Inflammatory macrophage (primary cell): ENCODE measurements around the gene SAMD8.
"Not testable (repeated sequence)": the region's sequence is repeated elsewhere in the genome, so short reads cannot be mapped to it uniquely, and the experiment has no call there.

Source experiments
- DNase-seq, 2 donors: peaks; one replicate each; pipeline ENCODE4 v3.0.0-alpha.2; 2020 to 2022

The SAMD8 gene

DNA sequence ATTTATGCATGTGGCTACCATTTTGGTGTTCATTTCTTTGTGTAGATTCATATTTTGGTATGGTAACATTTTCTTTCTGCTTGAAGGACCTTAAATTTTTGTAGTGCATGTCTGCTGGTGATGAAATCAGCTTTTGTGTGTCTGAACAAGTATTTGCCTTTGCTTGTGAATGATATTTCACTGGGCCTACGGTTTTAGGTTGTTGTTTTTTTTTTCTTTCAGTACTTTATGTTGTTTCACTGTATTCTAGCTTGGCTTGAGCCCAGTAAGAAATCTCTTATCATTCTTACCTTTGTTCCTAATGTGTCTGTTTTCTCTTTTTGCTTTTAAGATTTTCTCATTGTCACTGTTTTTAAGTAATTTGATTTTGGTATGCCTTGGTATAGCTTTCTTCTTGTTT is 31.9 kb downstream of the SAMD8 start:
- no peak for DNase-seq

DNA sequence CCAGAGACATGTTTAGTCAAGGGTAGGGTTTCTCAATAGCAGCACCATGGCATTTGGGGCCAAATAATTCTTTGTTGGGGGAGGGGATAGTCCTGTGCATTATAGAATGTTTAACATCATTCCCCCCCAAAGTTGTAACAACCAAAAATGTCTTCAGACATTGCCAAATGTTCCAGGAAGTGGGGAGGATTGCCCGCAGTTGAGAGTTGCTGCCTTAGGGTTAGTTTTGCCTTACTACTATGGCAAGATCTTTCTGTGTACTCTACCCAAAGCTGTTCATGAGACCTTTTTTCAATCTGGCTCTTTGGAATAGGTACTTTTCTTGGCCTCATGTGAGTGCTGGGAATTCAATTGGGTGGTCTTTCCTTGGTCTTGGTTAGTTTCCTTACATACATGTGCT is 34.1 kb downstream of the SAMD8 start:
- DNase-seq, result no peak

DNA sequence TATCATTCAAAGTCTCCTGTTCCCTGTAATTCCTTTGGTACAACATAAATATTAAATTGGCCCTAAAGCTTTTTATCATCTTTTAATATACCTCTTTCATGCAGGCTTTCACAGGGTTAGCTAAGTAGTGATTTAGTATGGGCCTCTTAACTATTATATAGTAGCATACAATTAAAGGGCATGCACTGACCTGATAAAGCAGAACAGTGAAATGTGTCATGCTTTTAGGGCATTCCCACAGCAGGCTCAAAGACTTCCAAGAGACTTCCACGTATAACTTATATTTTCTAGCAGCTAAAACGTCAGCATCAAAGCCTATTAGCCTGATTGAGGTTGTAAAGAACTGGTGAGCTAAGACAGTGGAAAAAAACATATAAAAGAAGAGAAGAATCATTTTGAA is 35.3 kb downstream of the SAMD8 start:
- DNase-seq, result no peak

DNA sequence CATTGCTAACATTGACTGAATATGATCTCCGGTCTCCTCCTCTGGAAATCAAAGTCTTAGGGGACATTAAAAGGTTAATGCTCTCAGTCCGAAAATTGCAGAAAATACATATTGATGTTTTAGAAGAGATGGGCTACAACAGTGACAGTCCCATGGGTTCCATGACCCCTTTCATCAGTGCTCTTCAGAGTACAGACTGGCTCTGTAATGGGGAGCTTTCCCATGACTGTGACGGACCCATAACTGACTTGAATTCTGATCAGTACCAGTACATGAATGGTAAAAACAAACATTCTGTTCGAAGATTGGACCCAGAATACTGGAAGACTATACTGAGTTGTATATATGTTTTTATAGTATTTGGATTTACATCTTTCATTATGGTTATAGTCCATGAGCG is 39.2 kb downstream of the SAMD8 start:
- DNase-seq, result no peak

DNA sequence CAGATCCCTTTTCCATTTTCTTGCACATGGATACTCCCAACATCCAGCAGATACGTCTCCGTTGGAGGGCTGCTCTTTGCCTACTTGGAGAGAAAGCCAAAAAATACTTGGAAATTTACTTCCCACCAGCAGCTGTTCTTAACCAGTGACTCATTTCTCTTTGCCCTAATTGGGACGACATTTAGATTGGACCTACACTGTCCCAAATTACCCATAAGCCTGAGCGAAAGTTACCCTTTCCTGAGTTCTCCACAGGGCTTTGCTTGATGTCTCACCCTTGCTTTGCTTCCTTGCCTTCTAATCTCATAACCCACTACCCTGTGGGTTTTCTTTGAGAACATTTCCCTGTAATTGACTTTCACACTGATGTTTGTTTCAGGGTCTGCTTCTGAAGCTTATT is 48.1 kb downstream of the SAMD8 start:
- DNase-seq, result no peak

DNA sequence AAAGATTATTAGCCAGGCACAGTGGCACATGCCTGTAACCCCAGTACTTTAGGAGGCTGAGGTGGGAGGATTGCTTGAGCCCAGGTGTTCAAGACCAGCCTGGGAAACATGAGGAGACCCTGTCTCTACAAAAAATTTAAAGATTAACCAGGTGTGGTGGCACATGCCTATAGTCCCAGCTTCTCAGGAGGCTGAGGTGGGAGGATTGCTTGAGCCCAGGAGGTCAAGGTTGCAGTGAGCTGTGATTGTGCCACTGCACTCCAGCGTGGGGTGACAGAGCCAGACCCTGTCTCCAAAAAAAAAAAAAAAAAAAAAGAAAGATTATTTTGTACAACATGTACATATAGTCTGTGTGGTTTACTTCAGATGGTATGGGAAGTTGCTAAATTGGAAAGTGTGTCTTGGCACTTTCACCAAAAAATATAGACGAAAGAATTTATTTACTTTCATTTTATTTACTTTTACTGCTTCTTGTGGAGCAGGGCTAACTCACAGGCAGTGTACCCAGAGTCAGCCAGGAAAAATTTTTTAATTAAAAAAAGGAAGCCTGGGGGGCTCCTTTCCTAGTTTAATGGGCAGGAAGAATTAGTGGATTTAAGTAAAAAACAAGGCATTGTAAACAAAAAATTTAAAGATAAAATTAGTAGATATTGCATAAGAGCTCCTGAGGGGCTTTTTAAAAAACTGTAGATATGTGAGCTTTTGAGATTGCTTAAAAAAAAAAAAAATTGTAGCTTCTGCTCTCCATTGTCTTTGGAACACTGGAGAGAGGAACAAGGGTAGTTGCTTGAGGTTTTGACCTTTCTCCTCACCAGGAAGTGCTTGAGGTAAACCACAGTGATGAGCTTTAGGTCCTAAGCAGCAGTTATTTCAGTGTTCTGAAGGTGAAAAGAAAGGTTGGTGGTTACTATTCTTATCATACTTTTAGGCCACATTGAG is 54.5 kb downstream of the SAMD8 start:
- peak; percentile 43 to 46 for DNase-seq

DNA sequence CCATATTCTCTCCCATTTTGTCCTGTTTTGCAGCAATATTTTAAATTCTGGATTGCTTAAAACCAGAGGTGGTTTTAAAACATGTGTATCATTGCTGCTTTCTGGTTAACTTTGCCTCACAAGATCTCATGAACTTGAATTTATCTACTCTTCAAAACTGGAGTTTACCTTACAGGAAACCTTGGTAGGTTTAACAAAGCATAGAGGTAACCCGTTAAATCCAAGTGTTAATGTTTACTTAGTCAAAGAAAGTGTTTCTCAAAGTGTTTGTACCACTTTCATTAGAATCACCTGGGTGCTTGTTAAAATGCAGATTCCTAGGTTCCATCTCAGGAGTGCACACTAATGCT is 55.1 kb downstream of the SAMD8 start:
- DNase-seq, result no peak

DNA sequence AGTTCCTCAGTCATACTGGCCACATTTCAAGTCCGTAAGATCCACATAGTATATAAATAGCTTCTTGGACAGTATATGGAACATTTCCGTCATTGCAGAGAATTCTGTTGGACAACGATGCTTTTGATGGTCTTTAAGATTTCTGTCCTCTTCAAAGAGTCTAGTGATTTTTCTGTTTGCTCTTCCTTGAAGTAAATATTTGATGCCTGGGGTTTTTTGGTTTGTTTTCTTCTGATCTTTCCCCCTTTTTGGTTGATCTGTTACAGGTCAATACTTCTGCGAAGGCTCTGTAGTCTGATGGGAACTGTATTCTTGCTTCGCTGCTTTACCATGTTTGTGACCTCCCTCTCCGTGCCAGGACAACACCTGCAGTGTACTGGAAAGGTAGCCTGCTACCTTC is 56.8 kb downstream of the SAMD8 start:
- DNase-seq, result no peak

DNA sequence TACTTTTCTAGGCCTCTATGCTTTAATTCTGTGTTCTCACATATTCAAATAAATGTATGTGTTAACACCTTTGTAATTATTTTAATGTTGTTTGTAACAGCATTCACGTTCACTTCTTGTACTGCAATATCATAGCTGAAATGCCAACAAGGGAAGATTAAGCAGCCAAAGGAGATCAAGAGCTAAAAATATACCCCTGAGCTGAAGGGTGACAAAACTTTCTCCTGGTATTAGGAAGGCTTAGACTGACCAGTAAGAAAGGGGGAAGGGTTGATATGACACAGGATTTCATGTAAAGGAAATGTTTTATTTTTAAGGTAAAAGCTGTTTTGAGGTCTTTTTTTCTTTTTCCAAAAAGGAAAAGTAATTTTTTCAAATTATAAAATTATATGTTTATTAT is 58.8 kb downstream of the SAMD8 start:
- DNase-seq, result no peak

DNA sequence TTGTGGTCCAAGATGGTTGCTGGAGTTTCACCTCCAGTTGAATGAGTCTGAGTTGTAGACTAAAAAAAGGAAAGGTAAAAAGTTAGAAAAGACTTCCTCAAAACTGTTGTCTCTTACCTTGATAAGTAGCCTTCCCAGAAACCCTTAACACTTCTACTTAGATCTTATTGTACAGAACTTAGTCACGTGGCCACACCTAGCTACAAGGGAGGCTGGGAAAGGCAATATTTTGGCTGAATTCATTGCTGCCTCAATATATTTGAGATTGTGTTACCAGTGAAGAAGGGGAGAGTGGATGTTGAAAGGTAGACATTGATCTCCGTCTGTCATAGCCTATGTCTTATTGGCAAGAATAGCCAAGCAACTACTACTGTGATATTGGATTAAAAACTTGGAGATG is 63.6 kb downstream of the SAMD8 start:
- DNase-seq, result no peak

DNA sequence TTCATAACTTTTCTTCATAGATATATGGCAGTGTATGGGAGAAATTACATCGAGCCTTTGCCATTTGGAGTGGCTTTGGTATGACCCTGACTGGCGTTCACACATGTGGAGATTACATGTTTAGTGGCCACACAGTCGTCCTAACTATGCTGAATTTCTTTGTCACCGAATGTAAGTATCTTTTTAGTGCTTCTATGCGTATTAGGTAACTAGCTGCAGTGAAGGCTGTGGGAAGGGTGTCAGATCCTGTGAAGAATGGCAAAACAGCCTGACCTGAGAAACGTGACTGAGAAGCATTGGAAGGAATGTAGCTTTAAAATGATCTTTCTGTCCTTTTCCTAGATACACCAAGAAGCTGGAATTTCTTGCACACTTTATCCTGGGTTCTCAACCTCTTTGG is 64.6 kb downstream of the SAMD8 start:
- no peak for DNase-seq

DNA sequence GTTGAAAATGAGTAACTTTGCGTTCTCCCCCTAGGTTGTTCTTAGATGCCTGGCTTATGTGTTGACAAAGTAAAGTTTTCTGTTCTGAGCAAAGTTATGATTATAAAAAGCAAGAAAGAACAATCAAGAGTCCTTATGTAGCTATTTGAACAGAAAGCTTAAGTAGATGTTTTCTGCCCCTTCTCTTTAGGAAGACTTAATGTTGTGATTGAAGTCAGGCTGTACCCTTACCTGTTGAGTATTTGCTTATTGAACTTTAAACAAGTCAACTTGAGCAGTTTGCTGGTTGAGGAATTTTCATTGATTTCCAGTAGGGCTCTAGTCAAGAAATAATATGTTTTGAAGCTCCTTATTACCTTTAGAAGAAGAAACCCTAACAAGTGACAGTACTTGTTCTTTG is 65.3 kb downstream of the SAMD8 start:
- no peak for DNase-seq

DNA sequence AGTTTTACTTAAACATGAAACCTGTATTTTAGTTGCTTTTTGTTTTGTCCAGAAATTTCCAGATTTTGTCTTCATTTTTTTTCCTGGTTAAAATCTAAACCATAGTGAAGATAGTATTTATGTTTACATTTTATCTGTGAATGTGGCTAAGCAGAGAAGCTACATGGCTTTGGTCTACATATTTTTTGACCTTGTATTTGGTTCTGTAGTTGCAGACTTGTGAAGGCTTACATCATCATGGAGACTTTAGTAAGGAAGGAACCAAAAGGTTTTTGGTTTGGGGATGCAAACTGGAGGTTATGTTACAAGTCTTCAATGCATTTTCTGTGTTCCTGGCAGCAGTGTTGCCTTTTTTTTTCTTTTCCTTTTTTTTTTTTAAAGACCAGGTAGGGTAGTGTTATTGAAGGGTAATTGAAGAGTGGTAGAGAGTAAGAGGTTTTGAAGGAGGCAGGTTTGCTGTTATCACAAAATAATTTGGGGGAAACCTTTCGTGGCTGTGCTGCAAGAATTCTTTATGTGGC is 68.3 kb downstream of the SAMD8 start:
- DNase-seq, result no peak

DNA sequence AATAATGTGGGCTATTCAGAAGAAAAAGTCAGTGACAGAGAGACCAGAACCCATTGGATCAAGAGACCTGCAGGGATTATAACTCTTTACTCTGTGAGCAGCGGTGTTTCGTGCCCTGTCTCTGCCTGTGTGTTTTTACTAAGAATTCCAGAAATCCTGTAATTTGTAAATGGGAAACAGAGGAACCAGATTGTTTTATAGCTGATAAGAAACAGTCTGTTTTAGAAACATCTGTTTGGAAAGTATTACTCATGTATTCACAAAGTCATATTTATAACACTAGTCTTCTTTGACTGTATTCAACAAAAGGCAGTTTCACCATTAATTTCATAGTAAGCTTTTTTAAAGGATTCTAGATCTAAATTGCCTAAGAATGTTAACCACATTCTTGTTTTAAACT is 69.1 kb downstream of the SAMD8 start:
- DNase-seq, result no peak

DNA sequence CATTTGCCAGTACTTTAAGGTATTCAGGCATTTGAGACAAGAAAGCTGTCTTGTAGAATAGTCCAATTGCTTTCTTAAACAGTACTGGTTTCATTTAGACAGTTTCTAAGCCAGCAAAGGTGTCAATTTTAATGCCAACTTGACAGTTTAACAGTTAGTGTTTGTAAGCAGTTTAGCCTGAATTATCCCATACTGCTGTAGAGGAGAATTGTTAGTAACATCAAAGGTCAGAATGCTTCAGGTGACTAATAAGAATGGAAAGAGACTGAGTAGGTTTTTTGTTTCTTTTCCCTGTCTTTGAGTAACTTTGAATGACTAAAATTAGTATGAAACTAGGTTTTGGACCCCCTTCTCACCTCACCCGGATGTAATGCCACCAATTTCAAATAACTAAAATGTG is 69.6 kb downstream of the SAMD8 start:
- DNase-seq, result no peak

DNA sequence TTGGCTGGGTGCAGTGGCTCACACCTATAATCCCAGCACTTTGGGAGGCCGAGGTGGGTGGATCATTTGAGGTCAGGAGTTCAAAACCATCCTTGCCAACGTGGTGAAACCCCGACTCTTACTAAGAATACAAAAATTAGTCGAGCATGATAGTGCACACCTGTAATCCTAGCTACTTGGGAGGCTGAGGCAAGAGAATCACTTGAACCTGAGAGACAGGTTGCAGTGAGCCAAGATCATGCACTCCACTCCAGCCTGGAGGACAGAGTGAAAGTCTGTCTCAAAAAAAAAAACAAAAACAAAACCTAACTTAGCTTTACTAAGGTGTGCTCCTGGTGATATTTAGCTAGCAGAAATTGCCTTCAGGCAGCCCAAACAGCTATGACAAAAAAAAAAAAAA is 74.9 kb downstream of the SAMD8 start:
- no peak for DNase-seq

DNA sequence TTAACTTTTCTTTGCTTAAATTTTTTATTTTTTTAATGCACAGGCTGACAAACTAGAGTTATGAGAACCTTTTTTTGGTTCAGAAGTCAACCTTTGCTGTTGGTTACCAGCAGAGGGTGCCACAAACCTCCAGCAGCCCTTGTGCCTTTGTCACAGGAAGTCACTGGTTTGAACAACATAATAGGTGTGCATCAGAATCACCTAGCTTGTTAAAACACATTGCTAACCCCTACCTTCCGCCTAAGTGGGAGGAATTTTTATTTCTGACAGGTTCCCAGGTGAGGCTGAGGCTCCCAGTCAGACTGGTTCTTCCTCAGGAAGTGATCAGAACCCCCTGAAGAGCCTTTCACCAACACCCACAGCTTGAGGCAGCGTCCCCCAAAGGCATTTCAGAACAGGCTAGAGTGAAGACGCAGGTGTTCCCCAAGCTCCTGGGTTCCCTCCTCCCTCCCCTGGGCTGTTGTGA is 76.5 kb downstream of the SAMD8 start:
- DNase-seq, result peak; percentile 56 to 69

DNA sequence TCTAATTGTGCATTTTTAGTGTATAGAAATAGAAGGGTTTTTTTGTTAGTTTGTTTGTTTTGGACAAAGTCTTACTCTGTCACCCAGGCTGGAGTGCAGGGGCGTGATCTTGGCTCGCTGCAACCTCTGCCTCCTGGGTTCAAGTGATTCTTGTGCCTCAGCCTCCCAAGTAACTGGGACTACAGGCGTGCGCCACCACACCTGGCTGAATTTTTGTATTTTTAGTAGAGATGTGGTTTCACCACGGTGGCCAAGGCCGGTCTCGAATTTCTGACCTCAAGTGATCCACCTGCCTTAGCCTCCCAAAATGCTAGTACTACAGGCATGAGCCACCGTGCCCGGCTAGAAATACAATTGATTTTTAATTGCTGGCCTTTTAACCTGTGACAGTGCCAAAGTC is 77.1 kb downstream of the SAMD8 start:
- not testable (repeated sequence) for DNase-seq

DNA sequence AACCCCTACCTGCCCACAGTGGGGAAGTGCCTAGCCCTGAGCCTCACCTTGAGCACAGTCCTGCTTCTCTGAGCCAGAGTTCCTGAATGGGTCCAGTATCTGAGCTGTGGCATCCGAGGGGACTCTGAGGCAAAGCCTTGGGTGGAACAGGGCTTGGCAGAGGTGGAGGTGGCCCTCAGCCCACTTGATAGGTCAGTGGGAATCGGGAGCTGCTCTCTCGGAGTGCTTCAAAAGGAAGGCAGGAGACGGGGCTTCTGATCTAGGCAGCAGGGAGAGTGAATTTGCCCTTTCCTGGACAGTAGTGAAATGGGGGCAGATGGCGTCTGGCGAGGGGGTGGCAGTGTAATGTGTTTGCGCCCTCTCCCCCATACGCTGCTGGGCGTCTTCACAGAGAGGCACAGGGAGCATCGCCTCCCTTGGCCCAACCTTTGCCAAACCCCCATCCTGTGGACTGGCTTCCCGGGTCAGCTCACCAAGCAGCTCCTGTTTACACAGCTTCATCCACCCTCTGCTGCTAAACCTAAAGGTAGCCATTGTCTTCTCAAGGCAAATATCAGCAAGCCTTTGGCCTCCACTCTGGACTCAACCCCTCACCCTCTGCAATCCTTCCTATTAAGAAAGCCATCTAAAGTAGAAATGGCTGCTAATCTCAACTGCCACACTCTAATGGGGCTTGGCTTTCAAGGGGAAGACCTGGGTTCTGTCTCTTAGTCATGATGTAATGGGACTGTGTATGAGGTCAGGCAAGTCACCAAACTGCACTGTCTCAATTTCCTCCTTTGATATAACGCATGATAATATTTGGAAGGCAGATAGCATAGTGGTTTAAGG is 78.0 kb downstream of the SAMD8 start:
- peak in 1 of 2 donors; percentile 9 for DNase-seq

DNA sequence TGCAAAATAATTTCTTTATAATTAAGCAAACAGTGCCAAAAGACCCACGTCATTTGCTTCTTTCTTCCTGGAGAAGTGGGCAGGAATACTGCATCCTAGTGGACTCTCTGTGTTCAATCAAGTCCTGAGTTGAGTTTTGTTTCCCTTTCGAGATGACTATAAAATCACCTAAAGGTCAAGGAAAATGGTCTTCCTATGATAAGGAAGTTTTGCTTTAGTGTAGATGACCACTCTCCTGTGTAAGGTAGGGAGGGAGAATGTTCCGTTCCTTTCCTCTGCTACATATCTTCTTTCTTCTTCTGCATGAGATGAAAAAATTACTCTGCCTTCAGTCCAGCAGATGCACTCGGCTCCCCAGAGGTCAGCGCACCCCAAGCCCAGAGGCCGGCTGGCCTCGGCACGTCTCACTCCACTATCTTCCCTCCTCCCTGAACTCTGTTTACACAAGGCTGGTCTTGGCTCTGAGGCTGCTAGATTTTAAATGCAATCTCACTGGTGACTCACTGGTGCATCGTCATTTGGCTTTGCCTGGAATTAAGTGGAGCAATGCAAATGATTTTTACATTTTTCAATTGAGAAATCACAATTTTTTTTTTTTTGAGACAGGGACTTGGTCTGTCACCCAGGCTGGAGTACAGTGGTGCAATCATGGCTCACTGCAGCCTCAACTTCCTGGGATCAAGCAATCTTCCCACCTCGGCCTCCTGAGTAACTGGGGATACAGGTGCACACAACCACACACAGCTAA is 80.5 kb downstream of the SAMD8 start:
- DNase-seq, result peak; percentile 92 to 98

DNA sequence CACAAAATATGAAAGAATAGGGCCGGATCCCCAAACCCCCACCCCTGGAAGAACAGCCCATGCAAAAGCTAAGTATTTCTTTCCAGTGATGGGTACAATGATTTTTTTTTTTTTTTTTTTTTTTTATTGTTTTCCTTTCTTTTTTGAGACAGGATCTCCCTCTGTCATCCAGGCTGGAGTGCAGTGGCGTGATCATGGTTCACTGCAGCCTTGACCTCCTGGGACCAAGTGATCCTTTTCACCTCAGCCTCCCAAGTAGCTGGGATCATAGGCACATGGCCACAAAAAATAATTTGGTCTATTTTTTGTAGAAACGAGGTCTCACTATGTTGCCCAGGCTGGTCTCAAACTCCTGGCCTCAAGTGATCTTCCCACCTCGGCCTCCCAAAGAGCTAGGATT is 83.2 kb downstream of the SAMD8 start:
- not testable (repeated sequence) for DNase-seq

DNA sequence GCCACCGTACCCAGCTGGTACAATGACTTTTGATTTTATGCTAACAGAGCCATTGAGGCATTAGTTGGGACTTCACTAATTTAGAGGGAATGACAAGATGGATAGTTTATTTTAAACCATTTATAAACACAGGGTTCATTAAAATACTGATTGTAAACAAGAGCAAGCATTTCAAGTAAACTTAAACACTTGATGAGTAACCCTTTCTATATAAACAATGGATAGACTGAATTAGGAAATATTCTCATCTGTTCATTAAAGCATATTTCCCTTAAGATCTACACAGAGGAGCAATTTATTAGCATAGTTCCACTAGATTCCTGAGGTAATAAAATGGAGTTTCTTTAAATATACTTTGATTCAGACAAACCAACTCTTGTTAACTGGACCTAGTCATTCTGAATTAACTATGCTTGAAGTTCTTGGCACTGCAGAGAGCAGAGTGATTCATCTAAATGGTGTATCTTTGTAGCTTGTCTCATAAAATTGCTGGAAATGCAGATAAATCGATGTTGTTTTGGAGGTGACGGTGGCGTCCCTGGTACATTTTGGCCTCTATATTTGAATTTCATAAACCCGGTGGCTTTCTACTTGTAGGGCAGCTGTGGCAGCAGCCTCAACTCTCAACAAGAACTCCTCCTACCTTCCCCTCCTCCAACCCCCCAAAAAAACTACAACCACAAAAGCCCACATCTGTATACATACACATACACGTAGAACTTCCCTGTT is 83.7 kb downstream of the SAMD8 start:
- no peak for DNase-seq
